Fibroblast of villous mesenchyme (primary cell): ENCODE results near the gene SLC7A6. TPM values are rescaled to one million over a fixed set of nuclear protein-coding genes. Genes with fewer than 3 reads are reported as not detected.

Source experiments
- DNase-seq: peaks from one replicate; pipeline ENCODE4 v3.0.0-alpha.2; 2010; ENCODE audit warnings: low read depth
- H3K4me3 ChIP-seq: 2 replicates; pipeline ENCODE4 v1.5.1; 2011; ENCODE audit warnings: low read depth, mild to moderate bottlenecking, low read length
- CTCF ChIP-seq: IDR thresholded peaks from 2 replicates; pipeline ENCODE4 v1.5.1; 2012; ENCODE audit warnings: low read depth, mild to moderate bottlenecking, low read length; ENCODE audit not compliant: insufficient read depth
- total RNA-seq: library from RNA; depleted of rRNA; stranded (reverse); fragments of >200 nt; gene quantifications from 2 replicates; pipeline ENCODE4 v1.2.3, GENCODE V29; 2012

Gene SLC7A6
- total RNA-seq, 1 donor = 49.7 TPM

- DNase-seq = no peak
- H3K4me3 ChIP-seq = no peak overlapping the region
- TF ChIP-seq CTCF = no peak
Observed at GRCh38 chr16:68273896-68274295, 9.6 kb downstream of the SLC7A6 start.

GRCh38 chr16:68274441-68274840 is 10.1 kb downstream of the SLC7A6 start:
- H3K4me3 ChIP-seq = no peak overlapping the region
- no peak for DNase-seq
- no peak for TF ChIP-seq CTCF

- DNase-seq = no peak
- no peak for TF ChIP-seq CTCF
- H3K4me3 ChIP-seq = no peak overlapping the region
Observed at GRCh38 chr16:68275611-68276191, 11.4 kb downstream of the SLC7A6 start.

- DNase-seq = no peak
- no peak for TF ChIP-seq CTCF
Observed at GRCh38 chr16:68276223-68276622, 11.9 kb downstream of the SLC7A6 start.

GRCh38 chr16:68279726-68280558 is 15.6 kb downstream of the SLC7A6 start:
- no peak for TF ChIP-seq CTCF
- DNase-seq = no peak
- H3K4me3 ChIP-seq = no peak overlapping the region

More at GRCh38 chr16:68276223-68276622, 11.9 kb downstream of the SLC7A6 start:
- H3K4me3 ChIP-seq = no peak overlapping the region

- no peak overlapping the region for H3K4me3 ChIP-seq
- DNase-seq = no peak
- no peak for TF ChIP-seq CTCF
Observed at GRCh38 chr16:68281368-68282063, 17.2 kb downstream of the SLC7A6 start.
